Measurements from ENCODE around the gene EIF3L.

The EIF3L gene

DNA sequence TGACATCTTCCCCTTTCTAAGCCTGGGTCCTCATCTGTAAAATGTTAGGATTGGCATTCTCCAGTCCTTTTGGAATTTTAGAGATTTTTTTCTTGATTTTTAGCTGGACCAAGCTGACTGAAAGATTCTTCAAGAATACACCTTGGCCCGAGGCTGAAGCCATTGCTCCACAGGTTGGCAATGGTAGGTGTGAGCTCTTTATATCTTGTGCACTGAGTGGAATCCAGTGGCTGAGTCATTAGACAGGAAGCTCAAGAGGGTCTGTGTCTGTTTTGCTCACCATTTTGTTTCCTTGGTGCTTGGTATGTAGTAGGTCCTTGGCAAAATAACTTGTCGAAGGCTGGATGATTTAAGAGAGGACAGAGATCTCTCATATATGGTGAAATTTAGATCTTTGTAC, 6.2 kb downstream of the EIF3L start:
- TF ChIP-seq GATA2 (IDR thresholded peaks at IDR 0.05; ENCODE audit: low read depth, low read length), result no peak
- no peak for TF ChIP-seq GATA3 (IDR thresholded peaks at IDR 0.05; ENCODE audit: low read depth, low read length)

DNA sequence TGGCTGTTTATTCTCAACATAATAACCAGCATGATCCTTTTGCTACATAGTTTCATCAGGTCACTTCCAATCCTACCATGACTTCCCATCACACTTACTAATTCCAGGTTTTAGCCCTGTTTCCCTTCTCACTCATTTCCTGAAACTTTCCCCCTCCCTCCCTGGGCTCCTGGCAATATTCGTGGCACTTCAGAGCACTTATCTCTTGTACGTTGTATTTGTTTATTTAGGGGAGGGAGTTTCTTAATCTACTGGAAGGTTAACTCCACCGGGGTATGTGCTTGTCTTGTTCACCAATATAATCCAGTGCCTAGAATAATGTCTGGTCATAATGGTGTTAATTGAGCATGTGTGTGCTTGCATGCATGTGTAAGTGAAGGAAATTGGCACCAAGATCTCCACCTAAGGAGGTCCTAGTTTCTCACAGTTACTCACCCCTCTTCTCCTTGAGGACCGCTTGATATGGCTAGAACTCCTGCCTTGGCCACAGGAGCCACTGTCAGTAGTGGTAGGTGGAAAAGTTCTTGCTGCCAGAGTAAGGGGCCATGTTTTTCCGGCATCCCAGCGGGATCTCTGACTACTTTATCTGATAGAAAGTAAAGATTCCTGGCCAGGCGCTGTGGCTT, 11.7 kb downstream of the EIF3L start:
- no peak for TF ChIP-seq GATA2 (IDR thresholded peaks at IDR 0.05; ENCODE audit: low read depth, low read length)
- no peak for TF ChIP-seq GATA3 (IDR thresholded peaks at IDR 0.05; ENCODE audit: low read depth, low read length)

DNA sequence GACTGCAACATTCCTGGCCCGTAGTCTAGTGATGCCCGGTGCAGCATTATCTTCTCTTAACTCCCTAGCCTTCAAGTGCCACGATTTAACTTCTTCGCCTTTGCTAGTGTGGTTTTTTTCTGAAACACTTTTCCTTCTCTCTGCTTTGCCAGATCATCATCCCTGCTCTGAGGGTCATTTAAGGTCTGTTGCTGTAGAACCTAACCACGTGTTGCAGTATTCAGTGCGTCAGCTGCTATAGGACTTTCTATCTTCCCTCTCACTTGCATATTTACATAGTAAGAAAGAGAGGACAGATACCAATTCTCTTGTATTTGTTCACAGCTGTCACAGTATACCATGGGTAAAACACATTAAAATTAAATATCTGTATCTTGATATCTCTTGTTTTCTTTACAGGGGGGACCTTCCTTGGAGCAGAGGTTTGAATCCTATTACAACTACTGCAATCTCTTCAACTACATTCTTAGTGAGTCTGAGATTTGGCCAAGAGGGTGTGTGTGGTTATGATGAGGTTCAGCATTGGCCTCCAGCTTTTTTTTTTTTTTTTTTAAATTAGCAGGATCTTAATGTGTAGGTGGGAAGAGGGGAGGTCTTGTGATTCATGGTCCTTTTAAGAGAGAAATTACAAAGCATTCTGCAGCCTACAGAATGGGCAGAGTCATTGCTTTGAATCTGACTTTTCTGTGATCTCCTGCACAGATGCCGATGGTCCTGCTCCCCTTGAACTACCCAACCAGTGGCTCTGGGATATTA, 13.5 kb downstream of the EIF3L start:
- TF ChIP-seq GATA2 (IDR thresholded peaks at IDR 0.05; ENCODE audit: low read depth, low read length) (no peak), GATA3 (IDR thresholded peaks at IDR 0.05; ENCODE audit: low read depth, low read length) (no peak)

DNA sequence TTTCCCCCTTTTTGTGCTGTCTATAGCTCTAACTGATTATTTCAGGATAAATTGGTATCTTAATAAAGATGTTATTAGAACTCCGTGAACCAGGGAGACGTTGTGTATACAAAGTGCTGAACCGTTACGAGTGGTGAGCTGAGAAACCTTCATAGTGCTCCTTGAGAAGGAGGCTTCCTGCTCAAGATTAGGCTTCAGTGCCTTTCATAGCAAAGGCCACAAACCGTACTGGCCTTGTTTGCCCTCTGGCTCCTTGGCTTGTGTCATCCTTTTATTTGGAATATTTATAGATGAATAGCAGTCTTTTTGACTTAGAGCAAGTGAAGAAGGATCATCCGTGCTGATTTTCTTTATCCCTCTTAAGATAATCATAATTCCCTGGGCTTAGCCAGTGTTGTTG, 16.3 kb downstream of the EIF3L start:
- TF ChIP-seq GATA3 (IDR thresholded peaks at IDR 0.05; ENCODE audit: low read depth, low read length), result no peak
- TF ChIP-seq GATA2 (IDR thresholded peaks at IDR 0.05; ENCODE audit: low read depth, low read length), result no peak

DNA sequence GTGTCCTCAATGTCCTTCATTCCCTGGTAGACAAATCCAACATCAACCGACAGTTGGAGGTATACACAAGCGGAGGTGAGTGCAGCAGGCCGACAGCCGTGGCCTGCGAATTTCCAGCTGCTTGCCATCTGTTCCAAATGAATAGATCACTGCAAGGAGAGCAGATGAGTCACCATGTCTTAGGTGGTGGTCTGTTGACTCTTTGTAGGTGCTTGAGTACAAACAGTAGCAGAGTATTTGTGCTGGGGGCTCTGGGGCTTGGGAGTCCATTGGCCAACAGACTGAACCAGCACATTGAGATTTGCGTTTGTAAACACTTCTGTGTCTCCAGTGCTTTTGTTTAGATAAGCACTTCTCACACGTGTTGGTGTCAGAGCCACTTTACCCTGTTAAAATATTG, 21.1 kb downstream of the EIF3L start:
- TF ChIP-seq GATA3 (IDR thresholded peaks at IDR 0.05; ENCODE audit: low read depth, low read length) (no peak), GATA2 (IDR thresholded peaks at IDR 0.05; ENCODE audit: low read depth, low read length) (no peak)

DNA sequence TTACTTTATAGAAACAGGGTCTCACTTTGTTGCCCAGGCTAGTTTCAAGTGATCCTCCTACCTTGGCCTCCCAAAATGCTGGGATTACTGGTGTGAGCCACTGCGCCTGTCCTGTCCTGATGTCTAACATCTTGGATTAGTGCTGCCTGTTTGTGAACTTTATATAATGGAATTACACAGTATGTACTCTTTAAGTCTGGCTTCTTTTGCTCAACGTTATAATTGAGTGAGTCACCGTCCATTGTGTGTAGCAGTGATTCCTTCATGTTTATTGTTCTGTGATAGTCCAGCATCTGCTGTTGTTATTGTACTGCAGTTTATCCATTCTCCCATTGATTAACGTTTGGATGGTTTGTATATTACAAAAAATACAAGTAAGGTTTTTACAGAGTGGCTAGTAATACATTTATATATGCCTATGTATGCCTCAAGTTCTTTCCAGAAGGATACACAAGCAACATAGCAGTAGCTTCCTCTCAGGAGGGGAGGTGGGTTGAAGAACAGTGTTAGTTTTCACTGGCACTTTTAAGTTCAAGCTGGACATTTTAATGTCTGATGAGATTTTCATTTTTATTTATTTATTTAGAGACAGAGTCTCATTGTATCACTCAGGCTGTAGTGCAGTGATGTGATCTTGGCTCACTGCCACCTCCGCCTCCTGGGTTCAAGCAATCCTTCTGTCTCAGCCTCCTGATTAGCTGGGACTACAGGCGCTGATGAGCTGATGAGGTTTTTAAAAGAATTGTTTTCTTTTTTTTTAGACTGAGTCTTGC, 31.6 kb downstream of the EIF3L start:
- TF ChIP-seq GATA2 (IDR thresholded peaks at IDR 0.05; ENCODE audit: low read depth, low read length) (no peak), GATA3 (IDR thresholded peaks at IDR 0.05; ENCODE audit: low read depth, low read length) (no peak)

DNA sequence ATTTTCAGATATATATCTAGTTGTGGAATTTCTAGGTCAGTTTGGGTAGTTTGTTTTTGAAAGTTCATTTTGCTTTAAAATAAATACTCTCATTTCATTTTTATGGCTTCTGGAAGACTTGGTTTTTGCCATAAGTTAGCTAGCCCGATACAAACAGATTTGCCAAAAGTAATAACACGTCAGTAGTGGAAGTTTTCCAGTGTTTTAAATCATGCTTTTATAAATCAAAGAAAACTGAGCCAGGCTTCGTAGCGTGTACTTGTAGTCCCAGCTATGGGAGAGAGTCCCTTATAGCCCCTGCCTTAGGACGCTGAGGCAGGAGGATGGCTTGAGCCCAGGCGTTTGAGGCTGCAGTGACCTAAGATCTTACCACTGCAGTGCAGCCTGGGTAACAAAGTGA, 35.2 kb downstream of the EIF3L start:
- TF ChIP-seq GATA2 (IDR thresholded peaks at IDR 0.05; ENCODE audit: low read depth, low read length), result no peak
- no peak for TF ChIP-seq GATA3 (IDR thresholded peaks at IDR 0.05; ENCODE audit: low read depth, low read length)

DNA sequence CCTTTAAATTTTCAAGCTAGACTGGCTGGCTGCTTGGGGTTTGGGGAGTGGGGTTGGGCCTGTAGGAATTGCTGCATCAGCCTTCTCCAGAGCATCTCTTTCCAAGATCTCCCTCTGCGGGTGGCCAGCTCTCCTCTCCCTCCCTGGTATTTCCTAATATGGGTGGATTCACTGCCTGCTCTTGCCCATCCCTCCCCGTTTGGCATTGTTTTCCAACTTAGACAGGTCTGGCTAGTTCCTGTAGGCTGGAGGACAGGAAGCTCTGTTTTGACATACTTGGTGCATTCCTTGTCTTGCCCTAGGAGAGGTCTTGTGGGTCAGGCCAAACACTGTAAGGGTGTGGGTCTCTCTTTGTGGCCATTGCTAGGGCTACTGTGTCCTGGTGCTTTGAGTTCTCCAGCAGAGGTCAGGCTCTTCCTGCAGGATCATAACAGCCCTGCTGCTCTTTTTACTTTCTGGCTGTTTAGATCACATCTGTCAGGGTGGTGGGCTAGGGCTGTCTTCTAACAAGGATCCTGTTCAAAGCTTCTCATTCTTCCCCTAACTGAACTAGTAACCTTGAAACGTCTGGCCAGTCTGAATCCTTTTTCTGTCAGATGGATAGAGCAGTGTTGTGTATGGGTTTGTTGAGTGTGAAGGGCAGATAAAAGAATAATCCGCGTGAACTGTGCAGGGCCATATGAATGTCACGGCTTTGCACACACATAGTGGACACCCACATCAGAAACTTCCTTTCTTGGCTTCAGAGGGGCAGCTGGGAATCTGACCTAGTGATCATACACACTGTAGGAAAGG, 38.6 kb downstream of the EIF3L start:
- TF ChIP-seq GATA3 (IDR thresholded peaks at IDR 0.05; ENCODE audit: low read depth, low read length), result no peak
- no peak for TF ChIP-seq GATA2 (IDR thresholded peaks at IDR 0.05; ENCODE audit: low read depth, low read length)

DNA sequence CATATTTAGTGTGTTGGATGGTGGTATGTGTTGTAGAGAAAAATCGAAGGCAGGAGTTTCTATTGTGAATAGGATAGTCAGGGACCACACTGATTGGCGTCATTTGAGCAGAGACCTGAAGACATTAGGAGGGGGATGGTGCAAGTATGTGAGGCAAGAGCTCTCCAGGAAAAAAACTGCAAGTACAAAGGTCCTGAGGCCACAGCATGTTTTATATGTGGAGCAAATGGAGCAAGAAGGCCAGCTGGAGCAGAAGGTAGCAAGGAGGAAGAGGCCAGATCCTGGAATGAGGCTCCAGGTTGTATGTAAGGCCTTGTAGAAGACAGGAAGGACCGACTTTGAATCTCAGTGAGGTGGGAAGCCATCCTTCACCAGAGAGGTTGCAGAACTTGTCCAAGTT, 42.7 kb downstream of the EIF3L start:
- TF ChIP-seq GATA2 (IDR thresholded peaks at IDR 0.05; ENCODE audit: low read depth, low read length) (no peak), GATA3 (IDR thresholded peaks at IDR 0.05; ENCODE audit: low read depth, low read length) (no peak)

DNA sequence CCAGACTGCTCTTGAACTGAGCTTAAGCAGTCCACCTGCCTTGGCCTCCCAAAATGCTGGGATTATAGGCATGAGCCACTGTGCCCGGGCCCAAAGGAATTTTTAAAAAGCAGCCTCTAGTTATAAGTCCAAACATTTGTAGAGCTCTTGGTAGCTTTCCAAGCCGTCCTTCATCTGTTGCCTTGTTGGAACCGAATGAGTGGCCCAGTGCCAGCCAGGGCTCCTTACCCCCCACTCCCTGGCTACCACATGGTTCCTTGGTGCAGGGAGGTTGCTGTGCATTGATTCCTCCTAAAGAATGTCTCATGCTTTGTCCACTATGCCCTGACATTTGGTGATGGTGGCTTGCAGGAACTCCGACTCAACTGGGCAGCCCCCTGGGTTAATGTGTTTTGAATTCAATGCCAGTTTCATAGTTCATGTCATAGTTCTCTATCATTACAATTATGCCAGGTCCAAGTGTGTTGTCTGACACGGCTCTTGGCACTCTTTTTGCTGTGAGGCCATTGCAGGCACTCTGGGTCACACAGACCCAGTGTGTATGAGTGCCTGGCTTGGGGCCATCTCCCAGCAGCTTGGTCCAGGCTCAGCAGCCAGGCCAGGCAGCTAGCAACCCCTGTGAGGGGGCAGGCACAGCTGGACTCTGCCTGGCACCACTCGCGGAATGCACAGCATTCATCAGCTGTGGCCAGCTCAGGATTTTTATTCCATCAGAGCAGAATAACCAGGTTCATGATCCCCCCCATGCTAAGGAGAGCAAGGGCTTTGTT, 43.5 kb downstream of the EIF3L start:
- TF ChIP-seq GATA2 (IDR thresholded peaks at IDR 0.05; ENCODE audit: low read depth, low read length) (no peak), GATA3 (IDR thresholded peaks at IDR 0.05; ENCODE audit: low read depth, low read length) (no peak)

DNA sequence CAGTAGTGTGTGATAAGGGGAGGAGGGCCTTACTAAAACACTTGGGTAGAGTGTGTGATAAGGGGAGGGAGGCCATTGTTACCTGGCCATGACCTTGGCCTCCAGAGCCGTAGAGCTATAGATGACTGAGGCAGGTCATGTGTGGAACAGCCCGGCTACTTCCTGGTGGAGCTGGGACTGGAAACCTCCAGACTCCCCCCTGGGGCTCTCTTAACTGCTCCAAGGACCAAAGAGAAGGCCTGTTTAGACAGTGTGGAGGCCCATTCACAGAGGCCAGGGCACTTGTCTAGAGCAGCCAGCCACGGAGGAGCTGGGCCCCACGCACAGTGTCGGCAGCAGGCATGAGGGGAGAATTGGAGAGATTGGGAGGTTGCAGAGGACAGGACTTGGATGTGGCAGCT, 44.4 kb downstream of the EIF3L start:
- TF ChIP-seq GATA3 (IDR thresholded peaks at IDR 0.05; ENCODE audit: low read depth, low read length) (no peak), GATA2 (IDR thresholded peaks at IDR 0.05; ENCODE audit: low read depth, low read length) (no peak)

DNA sequence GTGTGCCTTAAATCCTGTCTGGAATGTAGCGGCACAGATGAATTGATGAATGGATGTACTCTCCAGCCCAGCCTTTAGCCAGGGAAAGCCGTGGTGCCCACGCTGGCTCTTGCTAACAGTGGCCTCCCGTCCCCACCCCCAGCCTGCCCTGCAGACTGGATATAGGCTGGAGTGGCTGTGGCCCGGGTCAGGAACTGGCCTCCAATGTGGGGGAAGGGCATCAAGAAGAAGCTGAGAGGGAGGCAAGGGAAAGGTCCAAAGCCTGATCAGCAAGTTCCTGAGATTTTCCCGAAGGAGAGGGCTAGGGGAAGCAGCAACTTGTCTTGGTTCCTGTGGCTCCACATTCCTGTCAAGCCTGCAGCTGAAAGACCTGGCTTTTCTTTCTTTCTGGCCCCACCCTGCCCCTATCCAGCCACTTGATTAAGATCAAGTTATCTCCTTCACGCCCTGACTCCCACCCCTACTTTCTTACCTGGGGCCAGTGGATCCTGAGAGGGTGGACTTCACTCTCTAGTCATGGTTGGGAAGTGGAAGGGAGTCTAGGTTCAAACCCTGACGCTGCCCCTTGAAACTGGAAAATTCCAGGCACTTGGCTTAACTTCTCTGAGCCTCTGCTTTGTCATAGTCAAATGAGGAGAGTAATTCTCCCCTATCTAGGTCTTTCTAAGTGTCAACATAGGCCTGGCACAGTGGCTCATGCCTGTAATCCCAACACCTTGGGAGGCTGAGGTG, 45.9 kb downstream of the EIF3L start:
- TF ChIP-seq GATA3 (IDR thresholded peaks at IDR 0.05; ENCODE audit: low read depth, low read length) (no peak), GATA2 (IDR thresholded peaks at IDR 0.05; ENCODE audit: low read depth, low read length) (no peak)

DNA sequence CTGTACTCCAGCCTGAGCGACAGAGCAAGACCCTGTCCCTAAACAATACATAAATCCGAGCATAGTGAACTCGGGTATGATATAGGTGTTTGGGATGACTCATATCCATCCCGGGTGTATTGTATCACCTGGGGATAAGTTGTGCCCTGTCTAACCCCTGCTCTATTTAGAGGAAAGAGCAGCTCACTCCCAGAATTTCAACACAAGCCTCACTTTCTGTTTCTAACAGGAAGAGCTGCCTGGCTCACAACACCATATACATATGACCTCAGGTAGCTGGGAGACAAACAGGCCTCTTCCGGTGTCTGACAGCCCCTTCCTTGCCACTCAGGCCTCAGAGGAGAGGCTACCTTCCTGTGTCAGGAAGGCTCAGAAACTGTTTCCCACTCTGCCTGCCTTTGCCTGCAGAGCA, 47.0 kb downstream of the EIF3L start:
- TF ChIP-seq GATA3 (IDR thresholded peaks at IDR 0.05; ENCODE audit: low read depth, low read length) (no peak), GATA2 (IDR thresholded peaks at IDR 0.05; ENCODE audit: low read depth, low read length) (no peak)

All from SH-SY5Y (cell line).